Measurements from ENCODE around the gene ZNF790.

DNA sequence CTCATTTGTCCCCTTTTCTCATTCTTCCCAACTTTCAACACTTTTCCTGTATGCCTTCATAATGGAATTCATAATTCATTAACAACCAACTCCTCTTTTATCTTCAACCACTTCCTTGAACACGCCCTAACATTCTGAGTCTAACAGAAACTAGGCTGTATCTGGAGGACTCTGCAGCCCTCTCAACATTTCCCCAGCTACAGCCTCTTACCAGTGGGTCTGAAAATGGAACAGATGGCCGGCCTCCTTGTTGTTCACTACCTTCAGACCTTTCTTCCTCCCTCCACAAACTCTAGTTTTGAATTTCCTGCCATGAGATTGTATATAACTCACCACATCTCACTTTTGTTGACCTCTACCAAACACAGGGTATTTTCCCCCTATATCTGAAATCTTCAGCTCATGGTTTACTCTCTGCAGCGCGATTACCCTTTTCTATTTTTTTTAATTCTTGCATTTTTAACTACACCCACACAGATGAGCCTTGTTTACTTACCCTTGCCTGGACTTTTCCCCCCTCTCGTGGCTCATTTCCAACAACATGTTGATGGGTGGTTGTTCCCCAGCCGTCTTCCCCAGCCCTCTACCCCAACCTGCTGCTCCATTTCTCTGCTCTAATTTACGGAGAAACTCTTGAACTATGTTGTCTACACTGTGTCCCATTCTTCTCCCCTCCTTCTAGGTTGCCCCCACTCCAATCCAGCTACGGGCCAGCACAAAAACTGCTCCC lies 846 bp downstream of the ZNF790 start:
- TF ChIP-seq CBFB (CRISPR knock-in tag; IDR thresholded peaks at IDR 0.05) (no peak), EZH2 (conservative IDR thresholded peaks at IDR 0.05; ENCODE audit: low read depth, low read length) (no peak), POLR2AphosphoS2 (IDR thresholded peaks at IDR 0.05; ENCODE audit: low read depth, low read length) (no peak), CBX1 (IDR thresholded peaks at IDR 0.05; ENCODE audit: low read depth) (no peak), HNRNPUL1 (IDR thresholded peaks at IDR 0.05; ENCODE audit: low read depth, low read length) (no peak), MAX (IDR thresholded peaks at IDR 0.05) (no peak), KDM5A (IDR thresholded peaks at IDR 0.05; ENCODE audit: borderline replicate concordance, low read length) (no peak), NFE2 (CRISPR knock-in tag; IDR thresholded peaks at IDR 0.05) (no peak), CTCF (CRISPR knock-in tag; IDR thresholded peaks at IDR 0.05) (no peak), POLR2AphosphoS5 (IDR thresholded peaks at IDR 0.05; ENCODE audit: low read depth, low read length) (no peak)
- TF ChIP-seq, protein P1, sequence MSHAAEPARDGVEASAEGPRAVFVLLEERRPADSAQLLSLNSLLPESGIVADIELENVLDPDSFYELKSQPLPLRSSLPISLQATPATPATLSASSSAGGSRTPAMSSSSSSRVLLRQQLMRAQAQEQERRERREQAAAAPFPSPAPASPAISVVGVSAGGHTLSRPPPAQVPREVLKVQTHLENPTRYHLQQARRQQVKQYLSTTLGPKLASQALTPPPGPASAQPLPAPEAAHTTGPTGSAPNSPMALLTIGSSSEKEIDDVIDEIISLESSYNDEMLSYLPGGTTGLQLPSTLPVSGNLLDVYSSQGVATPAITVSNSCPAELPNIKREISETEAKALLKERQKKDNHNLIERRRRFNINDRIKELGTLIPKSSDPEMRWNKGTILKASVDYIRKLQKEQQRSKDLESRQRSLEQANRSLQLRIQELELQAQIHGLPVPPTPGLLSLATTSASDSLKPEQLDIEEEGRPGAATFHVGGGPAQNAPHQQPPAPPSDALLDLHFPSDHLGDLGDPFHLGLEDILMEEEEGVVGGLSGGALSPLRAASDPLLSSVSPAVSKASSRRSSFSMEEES (CRISPR knock-in tag; IDR thresholded peaks at IDR 0.05), result no peak
